ENCODE results near the gene GABRD. TPM values are rescaled to one million over a fixed set of nuclear protein-coding genes. Genes with fewer than 3 reads are reported as not detected.

GABRD gene
- total and polyA plus RNA-seq, 2 of the 13 experiments (the other 11 are each of a cell fraction or from before 2014, with no cell fraction given) = not detected

DNA sequence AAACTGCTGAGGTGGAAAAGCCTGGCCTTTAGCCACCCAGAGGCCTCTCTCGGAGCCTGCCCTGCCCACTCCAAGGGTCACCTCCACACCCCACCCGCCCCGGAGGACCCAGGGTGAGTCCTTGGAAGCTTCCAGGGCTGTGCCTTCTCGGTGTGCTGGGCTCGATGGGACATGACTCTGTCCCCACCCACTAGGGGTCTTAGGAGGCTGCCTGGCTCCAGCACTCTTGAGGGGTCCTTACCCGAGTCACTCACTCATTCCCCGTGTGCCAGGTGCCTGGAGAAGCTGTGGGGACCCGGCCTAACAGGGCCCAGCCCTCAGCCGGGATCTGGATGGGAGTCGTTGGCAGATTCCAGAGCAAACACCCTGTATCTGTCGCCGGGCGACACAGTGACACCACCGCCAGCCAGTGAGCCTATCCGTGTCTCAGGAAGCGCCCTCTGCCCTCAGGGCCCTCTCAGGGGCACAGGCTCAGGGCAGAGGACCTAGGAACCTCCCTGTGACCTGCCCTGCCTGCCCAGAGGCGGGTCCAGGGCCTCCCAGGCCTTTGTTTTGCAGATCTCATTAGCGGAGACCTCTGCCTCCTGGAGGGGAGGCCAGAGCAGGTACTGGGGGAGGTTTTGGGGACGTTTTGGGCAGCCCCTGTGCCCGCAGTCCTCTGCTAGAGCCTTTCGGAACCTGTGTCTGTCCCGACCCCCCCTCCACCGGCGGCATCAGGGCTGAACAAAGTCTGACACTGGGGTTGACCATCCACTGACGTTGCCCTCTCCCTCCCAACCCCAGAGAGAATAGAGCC lies 28.0 kb downstream of the GABRD start (continued):
- TF ChIP-seq, protein P1, sequence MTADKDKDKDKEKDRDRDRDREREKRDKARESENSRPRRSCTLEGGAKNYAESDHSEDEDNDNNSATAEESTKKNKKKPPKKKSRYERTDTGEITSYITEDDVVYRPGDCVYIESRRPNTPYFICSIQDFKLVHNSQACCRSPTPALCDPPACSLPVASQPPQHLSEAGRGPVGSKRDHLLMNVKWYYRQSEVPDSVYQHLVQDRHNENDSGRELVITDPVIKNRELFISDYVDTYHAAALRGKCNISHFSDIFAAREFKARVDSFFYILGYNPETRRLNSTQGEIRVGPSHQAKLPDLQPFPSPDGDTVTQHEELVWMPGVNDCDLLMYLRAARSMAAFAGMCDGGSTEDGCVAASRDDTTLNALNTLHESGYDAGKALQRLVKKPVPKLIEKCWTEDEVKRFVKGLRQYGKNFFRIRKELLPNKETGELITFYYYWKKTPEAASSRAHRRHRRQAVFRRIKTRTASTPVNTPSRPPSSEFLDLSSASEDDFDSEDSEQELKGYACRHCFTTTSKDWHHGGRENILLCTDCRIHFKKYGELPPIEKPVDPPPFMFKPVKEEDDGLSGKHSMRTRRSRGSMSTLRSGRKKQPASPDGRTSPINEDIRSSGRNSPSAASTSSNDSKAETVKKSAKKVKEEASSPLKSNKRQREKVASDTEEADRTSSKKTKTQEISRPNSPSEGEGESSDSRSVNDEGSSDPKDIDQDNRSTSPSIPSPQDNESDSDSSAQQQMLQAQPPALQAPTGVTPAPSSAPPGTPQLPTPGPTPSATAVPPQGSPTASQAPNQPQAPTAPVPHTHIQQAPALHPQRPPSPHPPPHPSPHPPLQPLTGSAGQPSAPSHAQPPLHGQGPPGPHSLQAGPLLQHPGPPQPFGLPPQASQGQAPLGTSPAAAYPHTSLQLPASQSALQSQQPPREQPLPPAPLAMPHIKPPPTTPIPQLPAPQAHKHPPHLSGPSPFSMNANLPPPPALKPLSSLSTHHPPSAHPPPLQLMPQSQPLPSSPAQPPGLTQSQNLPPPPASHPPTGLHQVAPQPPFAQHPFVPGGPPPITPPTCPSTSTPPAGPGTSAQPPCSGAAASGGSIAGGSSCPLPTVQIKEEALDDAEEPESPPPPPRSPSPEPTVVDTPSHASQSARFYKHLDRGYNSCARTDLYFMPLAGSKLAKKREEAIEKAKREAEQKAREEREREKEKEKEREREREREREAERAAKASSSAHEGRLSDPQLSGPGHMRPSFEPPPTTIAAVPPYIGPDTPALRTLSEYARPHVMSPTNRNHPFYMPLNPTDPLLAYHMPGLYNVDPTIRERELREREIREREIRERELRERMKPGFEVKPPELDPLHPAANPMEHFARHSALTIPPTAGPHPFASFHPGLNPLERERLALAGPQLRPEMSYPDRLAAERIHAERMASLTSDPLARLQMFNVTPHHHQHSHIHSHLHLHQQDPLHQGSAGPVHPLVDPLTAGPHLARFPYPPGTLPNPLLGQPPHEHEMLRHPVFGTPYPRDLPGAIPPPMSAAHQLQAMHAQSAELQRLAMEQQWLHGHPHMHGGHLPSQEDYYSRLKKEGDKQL (CRISPR knock-in tag; IDR thresholded peaks at IDR 0.05; ENCODE audit: low read depth) = no peak
- TF ChIP-seq U2AF2 (IDR thresholded peaks at IDR 0.05; ENCODE audit: low read depth, low read length) = no peak
- TF ChIP-seq ZNF766 (CRISPR knock-in tag; IDR thresholded peaks at IDR 0.05; ENCODE audit: borderline replicate concordance) = no peak
- TF ChIP-seq NR3C1 (CRISPR knock-in tag; IDR thresholded peaks at IDR 0.05) = no peak
- TF ChIP-seq, protein P2, sequence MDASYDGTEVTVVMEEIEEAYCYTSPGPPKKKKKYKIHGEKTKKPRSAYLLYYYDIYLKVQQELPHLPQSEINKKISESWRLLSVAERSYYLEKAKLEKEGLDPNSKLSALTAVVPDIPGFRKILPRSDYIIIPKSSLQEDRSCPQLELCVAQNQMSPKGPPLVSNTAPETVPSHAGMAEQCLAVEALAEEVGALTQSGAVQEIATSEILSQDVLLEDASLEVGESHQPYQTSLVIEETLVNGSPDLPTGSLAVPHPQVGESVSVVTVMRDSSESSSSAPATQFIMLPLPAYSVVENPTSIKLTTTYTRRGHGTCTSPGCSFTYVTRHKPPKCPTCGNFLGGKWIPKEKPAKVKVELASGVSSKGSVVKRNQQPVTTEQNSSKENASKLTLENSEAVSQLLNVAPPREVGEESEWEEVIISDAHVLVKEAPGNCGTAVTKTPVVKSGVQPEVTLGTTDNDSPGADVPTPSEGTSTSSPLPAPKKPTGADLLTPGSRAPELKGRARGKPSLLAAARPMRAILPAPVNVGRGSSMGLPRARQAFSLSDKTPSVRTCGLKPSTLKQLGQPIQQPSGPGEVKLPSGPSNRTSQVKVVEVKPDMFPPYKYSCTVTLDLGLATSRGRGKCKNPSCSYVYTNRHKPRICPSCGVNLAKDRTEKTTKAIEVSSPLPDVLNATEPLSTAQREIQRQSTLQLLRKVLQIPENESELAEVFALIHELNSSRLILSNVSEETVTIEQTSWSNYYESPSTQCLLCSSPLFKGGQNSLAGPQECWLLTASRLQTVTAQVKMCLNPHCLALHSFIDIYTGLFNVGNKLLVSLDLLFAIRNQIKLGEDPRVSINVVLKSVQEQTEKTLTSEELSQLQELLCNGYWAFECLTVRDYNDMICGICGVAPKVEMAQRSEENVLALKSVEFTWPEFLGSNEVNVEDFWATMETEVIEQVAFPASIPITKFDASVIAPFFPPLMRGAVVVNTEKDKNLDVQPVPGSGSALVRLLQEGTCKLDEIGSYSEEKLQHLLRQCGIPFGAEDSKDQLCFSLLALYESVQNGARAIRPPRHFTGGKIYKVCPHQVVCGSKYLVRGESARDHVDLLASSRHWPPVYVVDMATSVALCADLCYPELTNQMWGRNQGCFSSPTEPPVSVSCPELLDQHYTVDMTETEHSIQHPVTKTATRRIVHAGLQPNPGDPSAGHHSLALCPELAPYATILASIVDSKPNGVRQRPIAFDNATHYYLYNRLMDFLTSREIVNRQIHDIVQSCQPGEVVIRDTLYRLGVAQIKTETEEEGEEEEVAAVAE (CRISPR knock-in tag; IDR thresholded peaks at IDR 0.05; ENCODE audit: borderline replicate concordance) = no peak; the same call in 1 of the 2 replicates
- no peak for TF ChIP-seq GMEB2 (CRISPR knock-in tag; IDR thresholded peaks at IDR 0.05; ENCODE audit: low read depth)
- TF ChIP-seq DMAP1 (CRISPR knock-in tag; IDR thresholded peaks at IDR 0.05) = peak; percentile 58; the same call in 1 of the 2 replicates
- no peak for TF ChIP-seq PBX3 (CRISPR knock-in tag; IDR thresholded peaks at IDR 0.05; ENCODE audit: borderline replicate concordance)
- no peak for TF ChIP-seq SNAI1 (CRISPR knock-in tag; IDR thresholded peaks at IDR 0.05; ENCODE audit: borderline replicate concordance)
- TF ChIP-seq ATM (IDR thresholded peaks at IDR 0.05; ENCODE audit: borderline replicate concordance) = no peak
- no peak for TF ChIP-seq NCOR1 (IDR thresholded peaks at IDR 0.05; ENCODE audit: borderline replicate concordance, low read length)
- TF ChIP-seq CCDC6 (CRISPR knock-in tag; IDR thresholded peaks at IDR 0.05) = no peak
- TF ChIP-seq KLF16 (CRISPR knock-in tag; IDR thresholded peaks at IDR 0.05) = no peak; a peak in 1 of 4 replicates
- TF ChIP-seq ZNF547 (CRISPR knock-in tag; IDR thresholded peaks at IDR 0.05) = no peak

All from HepG2 (cell line).